ENCODE measurements around the gene NUP37. TPM values are rescaled to one million over a fixed set of nuclear protein-coding genes. Genes with fewer than 3 reads are reported as not detected.

Gene NUP37
- total RNA-seq, 2 donors from 2014 or later: 13.8 to 14.9 TPM

- Histone ChIP-seq H3K4me3 (peak overlapping the region; percentile 96), H3K9me3 (no peaks in the 10 kb centered on the region), H3K27ac (no peak overlapping the region), H3K4me1 (ENCODE audit: control insufficient read depth in 1 of 2, low read depth in 2 of 2) (peaks cover 16 to 17% of the 10 kb centered on the region in 2 donors), H3K36me3 (no peaks in the 10 kb centered on the region), H3K27me3 (replicated peaks; ENCODE audit: insufficient read depth) (no peaks in the 10 kb centered on the region)
- no peak for DNase-seq (ENCODE audit: low spot score)
- no peak for TF ChIP-seq CTCF (IDR thresholded peaks at IDR 0.05)
- no peak for ATAC-seq (ENCODE audit: insufficient number of reproducible peaks, low FRiP score, low read depth)
These were observed 1.0 kb downstream of the NUP37 start for GRCh38 chr12:102118874-102119273.

GRCh38 chr12:102116392-102116791, 3.5 kb downstream of the NUP37 start:
- no peaks in the 10 kb centered on the region for H3K36me3 ChIP-seq
- H3K27me3 ChIP-seq (replicated peaks; ENCODE audit: insufficient read depth): no peaks in the 10 kb centered on the region
- peaks cover 16 to 17% of the 10 kb centered on the region in 2 donors for H3K4me1 ChIP-seq (ENCODE audit: control insufficient read depth in 1 of 2, low read depth in 2 of 2)
- DNase-seq (ENCODE audit: low spot score) (no peak), ATAC-seq (ENCODE audit: insufficient number of reproducible peaks, low FRiP score, low read depth) (no peak)
- no peak overlapping the region for H3K4me3 ChIP-seq
- no peak for TF ChIP-seq CTCF (IDR thresholded peaks at IDR 0.05)
- H3K9me3 ChIP-seq: no peaks in the 10 kb centered on the region
- no peak overlapping the region for H3K27ac ChIP-seq

DNA sequence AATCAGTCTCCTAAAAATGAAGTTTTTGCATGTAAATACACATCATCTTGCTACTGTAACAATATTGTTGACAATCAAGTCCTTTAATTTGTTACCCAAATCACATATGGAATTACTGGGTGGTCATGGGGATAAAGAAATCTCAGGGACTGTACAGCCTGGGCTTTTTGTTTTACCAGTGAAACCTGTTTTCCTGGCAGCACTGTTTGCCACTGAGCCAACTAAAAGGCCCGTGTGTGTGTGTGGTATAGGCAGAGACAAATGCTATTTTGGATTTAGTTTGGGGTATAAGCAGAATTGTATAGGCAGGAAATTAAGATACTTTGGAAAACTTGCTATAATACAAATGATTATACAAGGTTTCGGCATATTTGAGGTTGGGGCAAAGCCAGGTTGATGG, 5.7 kb downstream of the NUP37 start:
- Histone ChIP-seq H3K36me3 (no peaks in the 10 kb centered on the region), H3K9me3 (no peaks in the 10 kb centered on the region), H3K4me3 (no peak overlapping the region), H3K27ac (no peak overlapping the region), H3K27me3 (replicated peaks; ENCODE audit: insufficient read depth) (no peaks in the 10 kb centered on the region), H3K4me1 (ENCODE audit: control insufficient read depth in 1 of 2, low read depth in 2 of 2) (peaks cover 6 to 8% of the 10 kb centered on the region in 2 donors)
- ATAC-seq (ENCODE audit: insufficient number of reproducible peaks, low FRiP score, low read depth): no peak
- no peak for DNase-seq (ENCODE audit: low spot score)
- TF ChIP-seq CTCF (IDR thresholded peaks at IDR 0.05): no peak

GRCh38 chr12:102110782-102111181, 9.1 kb downstream of the NUP37 start:
- H3K4me1 ChIP-seq (ENCODE audit: control insufficient read depth in 1 of 2, low read depth in 2 of 2): no peaks in the 10 kb centered on the region
- no peak overlapping the region for H3K27ac ChIP-seq
- ATAC-seq (ENCODE audit: insufficient number of reproducible peaks, low FRiP score, low read depth) (no peak), DNase-seq (ENCODE audit: low spot score) (no peak)
- no peaks in the 10 kb centered on the region for H3K9me3 ChIP-seq
- peaks cover 10% of the 10 kb centered on the region for H3K36me3 ChIP-seq
- no peak overlapping the region for H3K4me3 ChIP-seq
- H3K27me3 ChIP-seq (replicated peaks; ENCODE audit: insufficient read depth): no peaks in the 10 kb centered on the region
- no peak for TF ChIP-seq CTCF (IDR thresholded peaks at IDR 0.05)

DNA sequence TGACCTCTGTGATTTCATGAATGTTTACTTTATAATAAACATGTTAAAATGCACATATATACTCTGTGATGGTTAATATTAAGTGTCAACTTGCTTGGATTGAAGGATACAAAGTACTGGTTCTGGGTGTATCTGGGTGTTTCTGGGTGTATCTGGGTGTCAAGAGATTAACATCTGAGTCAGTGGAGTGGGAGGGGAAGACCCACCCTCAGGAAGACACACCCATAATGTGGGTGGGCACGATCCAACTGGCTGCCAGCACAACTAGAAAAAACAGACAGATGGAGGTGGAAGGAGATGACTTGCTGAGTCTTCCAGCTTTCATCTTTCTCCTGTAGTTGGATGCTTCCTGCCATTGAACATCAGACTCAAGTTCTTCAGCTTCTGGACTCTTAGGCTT, 11.9 kb downstream of the NUP37 start:
- ATAC-seq (ENCODE audit: insufficient number of reproducible peaks, low FRiP score, low read depth) (no peak), DNase-seq (ENCODE audit: low spot score) (no peak)
- Histone ChIP-seq H3K9me3 (no peaks in the 10 kb centered on the region), H3K36me3 (peaks cover 19% of the 10 kb centered on the region), H3K27ac (no peak overlapping the region), H3K4me3 (no peak overlapping the region), H3K27me3 (replicated peaks; ENCODE audit: insufficient read depth) (no peaks in the 10 kb centered on the region), H3K4me1 (ENCODE audit: control insufficient read depth in 1 of 2, low read depth in 2 of 2) (no peaks in the 10 kb centered on the region)
- no peak for TF ChIP-seq CTCF (IDR thresholded peaks at IDR 0.05)
